HFFc6 (cell line): ENCODE results near the gene IBA57. TPM values are rescaled to one million over a fixed set of nuclear protein-coding genes. Genes with fewer than 3 reads are reported as not detected.
A peak's percentile ranks its signal among the peaks of the same experiment; 100 is the strongest.

Experiments used
- DNase-seq: peaks from one replicate; pipeline ENCODE4 v3.0.0-alpha.2; 2018
- H3K27ac Mint-ChIP-seq: 2 replicates; pipeline ENCODE4 v1.8.0; 2020; ENCODE audit warnings: mild to moderate bottlenecking, mixed read lengths
- H3K27me3 Mint-ChIP-seq: 2 replicates; pipeline ENCODE4 v1.8.0; 2021; ENCODE audit warnings: mild to moderate bottlenecking, moderate library complexity, mixed read lengths; ENCODE audit not compliant: insufficient read depth
- H3K36me3 Mint-ChIP-seq: 2 replicates; pipeline ENCODE4 v1.8.0; 2021; ENCODE audit warnings: low read depth, mixed read lengths
- H3K4me1 Mint-ChIP-seq: 2 replicates; pipeline ENCODE4 v1.8.0; 2020; ENCODE audit warnings: low read depth, mixed read lengths
- H3K4me3 Mint-ChIP-seq: 2 replicates; pipeline ENCODE4 v1.8.0; 2020; ENCODE audit warnings: mild to moderate bottlenecking, moderate library complexity, mixed read lengths
- H3K9me3 Mint-ChIP-seq: 2 replicates; pipeline ENCODE4 v1.8.0; 2020; ENCODE audit warnings: mild to moderate bottlenecking, mixed read lengths
- CTCF ChIP-seq: fragments of 200-600 bp; sonication (generic); IDR thresholded peaks from 2 replicates; pipeline ENCODE4 v1.5.0; 2021; ENCODE audit warnings: antibody characterized with exemption, mild to moderate bottlenecking
- total RNA-seq, 6 experiments: library from RNA; stranded (reverse); fragmentation: NEBNext Ultra II Directional; extraction: Animal tissue kit (Norgen Biotek cat#: 25700); gene quantifications; 2 replicates in 1 of 6; 3 replicates in 5 of 6; pipeline ENCODE4 v1.2.3, GENCODE V29; 2021

The IBA57 gene
- total RNA-seq, 6 experiments from 2014 or later = 4.2 to 5.8 (median 4.7) TPM

GRCh38 chr1:228164561-228165371 lies 838 bp upstream of the IBA57 start:
- H3K27me3 Mint-ChIP-seq = peaks cover 1% of the 10 kb centered on the region; the same call in 1 of the 2 replicates
- H3K36me3 Mint-ChIP-seq = 0 out of 2 replicates have a peak, but pooled peaks cover 6% of the 10 kb centered on the region
- no peak for DNase-seq
- peak overlapping the region; percentile 90 for H3K4me3 Mint-ChIP-seq
- H3K9me3 Mint-ChIP-seq = no peaks in the 10 kb centered on the region
- peak overlapping the region; percentile 89 for H3K27ac Mint-ChIP-seq
- no peak for TF ChIP-seq CTCF
- H3K4me1 Mint-ChIP-seq = peaks cover 27% of the 10 kb centered on the region

- H3K27ac Mint-ChIP-seq = peak overlapping the region; percentile 88
- DNase-seq = peak; percentile 87
- no peaks in the 10 kb centered on the region for H3K9me3 Mint-ChIP-seq
- peaks cover 26% of the 10 kb centered on the region for H3K4me1 Mint-ChIP-seq
- H3K36me3 Mint-ChIP-seq = 0 out of 2 replicates have a peak, but pooled peaks cover 6% of the 10 kb centered on the region
- peak overlapping the region; percentile 79 for H3K4me3 Mint-ChIP-seq
- peaks cover 1% of the 10 kb centered on the region; the same call in 1 of the 2 replicates for H3K27me3 Mint-ChIP-seq
- peak; percentile 16; the same call in 1 of the 2 replicates for TF ChIP-seq CTCF
These were observed 749 bp downstream of the IBA57 start for GRCh38 chr1:228166170-228166936.

DNA sequence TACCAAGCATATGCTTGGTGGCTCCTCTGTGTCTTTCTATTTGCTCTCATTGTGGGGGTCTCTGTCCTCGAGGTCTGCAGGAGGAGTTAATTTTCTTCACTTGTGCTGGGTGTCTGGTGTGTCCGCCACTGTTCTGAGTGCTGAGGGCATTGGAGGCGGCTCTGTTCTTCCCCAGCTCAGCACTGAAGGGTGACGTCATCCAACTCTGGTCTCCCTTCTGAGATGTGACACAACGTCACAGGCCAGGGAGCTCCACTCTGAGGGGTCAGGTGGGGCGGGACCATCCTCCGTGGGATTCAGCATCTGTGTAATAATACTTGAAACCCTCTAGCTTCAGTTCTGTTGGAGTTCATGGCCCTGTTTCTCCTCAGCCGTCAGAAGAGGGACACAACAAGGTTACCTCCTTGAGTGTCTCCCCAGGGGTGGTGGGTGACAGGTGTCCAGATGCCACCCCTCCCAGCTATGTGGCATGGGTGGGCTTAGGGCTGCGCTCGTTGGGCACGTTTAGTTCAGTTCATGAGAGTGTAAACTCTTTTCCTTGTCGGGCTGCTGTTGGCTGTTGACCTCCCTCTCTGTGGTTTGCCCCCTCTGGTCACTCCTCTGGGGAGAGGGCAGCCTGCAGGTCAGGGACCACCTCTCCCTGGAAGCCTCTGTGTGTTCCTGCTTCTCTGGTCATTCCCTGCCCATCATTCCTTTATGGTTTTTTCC lies 3.1 kb downstream of the IBA57 start:
- Mint-ChIP-seq H3K27me3 (peaks cover 1% of the 10 kb centered on the region; the same call in 1 of the 2 replicates), H3K36me3 (0 out of 2 replicates have a peak, but pooled peaks cover 6% of the 10 kb centered on the region), H3K9me3 (no peaks in the 10 kb centered on the region), H3K4me3 (no peak overlapping the region), H3K27ac (no peak overlapping the region), H3K4me1 (peaks cover 21% of the 10 kb centered on the region)
- DNase-seq = no peak
- TF ChIP-seq CTCF = no peak

DNA sequence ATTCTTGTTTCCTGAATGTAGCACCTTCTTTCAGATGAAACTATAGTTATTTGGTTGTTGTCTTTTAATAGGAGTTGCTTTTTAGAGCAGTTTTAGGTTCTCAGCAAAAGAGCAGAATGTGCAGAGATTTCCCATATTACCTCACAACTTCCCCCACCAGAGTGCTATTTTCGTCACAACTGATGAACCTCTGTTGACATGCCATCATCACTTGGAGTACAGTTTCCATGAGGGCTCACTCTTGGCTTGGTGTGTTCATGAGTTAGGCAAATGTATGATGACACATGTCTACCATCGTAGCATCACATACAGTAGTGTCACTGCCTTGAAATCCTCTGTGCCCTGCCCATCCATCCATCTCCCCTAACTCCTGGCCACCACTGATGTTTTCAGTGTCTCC lies 3.7 kb downstream of the IBA57 start:
- Mint-ChIP-seq H3K4me3 (no peak overlapping the region), H3K27me3 (peaks cover 1% of the 10 kb centered on the region; the same call in 1 of the 2 replicates), H3K4me1 (peaks cover 19% of the 10 kb centered on the region), H3K36me3 (0 out of 2 replicates have a peak, but pooled peaks cover 4% of the 10 kb centered on the region), H3K9me3 (no peaks in the 10 kb centered on the region), H3K27ac (no peak overlapping the region)
- no peak for DNase-seq
- no peak for TF ChIP-seq CTCF

DNA sequence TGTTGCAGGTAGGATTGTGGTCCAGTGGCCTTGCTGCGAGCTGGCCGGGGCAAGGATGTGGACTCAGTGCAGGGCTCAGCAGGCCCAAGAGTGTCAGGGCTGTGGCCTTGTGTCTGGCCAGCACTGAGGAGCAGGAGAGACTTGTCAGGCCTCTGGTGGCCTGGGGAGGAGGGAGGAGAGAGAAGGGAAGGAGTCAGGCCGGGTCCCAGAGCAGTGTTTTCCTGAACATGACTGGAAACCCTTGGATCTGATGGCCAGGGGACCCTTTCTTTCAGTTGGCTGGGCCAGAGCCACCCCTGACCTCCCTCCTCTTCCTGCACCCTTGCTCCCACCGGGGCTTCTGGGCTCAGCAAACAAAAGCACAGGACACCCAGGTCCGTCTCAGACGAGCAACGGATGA lies 5.1 kb downstream of the IBA57 start:
- no peak overlapping the region for H3K27ac Mint-ChIP-seq
- H3K27me3 Mint-ChIP-seq = peaks cover 1% of the 10 kb centered on the region; the same call in 1 of the 2 replicates
- no peak for DNase-seq
- no peak overlapping the region for H3K4me3 Mint-ChIP-seq
- H3K9me3 Mint-ChIP-seq = no peaks in the 10 kb centered on the region
- TF ChIP-seq CTCF = no peak
- H3K4me1 Mint-ChIP-seq = peaks cover 12% of the 10 kb centered on the region
- no peaks in the 10 kb centered on the region for H3K36me3 Mint-ChIP-seq
